K562 (cell line): ENCODE results near the gene PCCA. TPM values are rescaled to one million over a fixed set of nuclear protein-coding genes. Genes with fewer than 3 reads are reported as not detected.

Experiments used
- ARID3A ChIP-seq: IDR thresholded peaks from 2 replicates; pipeline ENCODE4 v1.6.1; 2012; ENCODE audit warnings: low read depth, low read length, improper control_type of control experiment, borderline replicate concordance
- ATF3 ChIP-seq, 2 experiments: fragments of 450-650 bp in 1 of 2; sonication (generic) in 1 of 2; formaldehyde crosslinking in 1 of 2; IDR thresholded peaks in 1 of 2; conservative IDR thresholded peaks in 1 of 2; 2 replicates each; pipeline versions ENCODE4 v1.6.1 to v1.8.1; 2016 to 2023; ENCODE audit warnings: mild to moderate bottlenecking in 2 of 2, moderate library complexity in 2 of 2, inconsistent platforms in 1 of 2, missing genetic modification reagents in 1 of 2
- DEAF1 ChIP-seq: fragments of 450-650 bp; formaldehyde crosslinking; IDR thresholded peaks from 2 replicates; pipeline ENCODE4 v1.4.0; 2020; ENCODE audit warnings: mild to moderate bottlenecking, moderate library complexity
- FOXK1 ChIP-seq: sonication (generic); formaldehyde crosslinking; IDR thresholded peaks from 2 replicates; pipeline ENCODE4 v1.8.0; 2022; ENCODE audit warnings: missing genetic modification reagents, mild to moderate bottlenecking, borderline replicate concordance
- HDAC3 ChIP-seq: fragments of 450-650 bp; IDR thresholded peaks from 2 replicates; pipeline ENCODE4 v1.6.1; 2018; ENCODE audit warnings: borderline replicate concordance, mild to moderate bottlenecking, moderate library complexity; ENCODE audit not compliant: partially characterized antibody
- NR2C2 ChIP-seq, 2 experiments: fragments of 200-800 bp in 1 of 2; sonication (Bioruptor generic) in 1 of 2; sonication (generic) in 1 of 2; formaldehyde crosslinking in 1 of 2; IDR thresholded peaks; 2 replicates each; pipeline versions ENCODE4 v1.6.1 to v1.8.0; 2016 to 2022; ENCODE audit warnings: mild to moderate bottlenecking in 1 of 2, missing compliant biosample characterization in 1 of 2, missing genetic modification characterization in 1 of 2, missing genetic modification reagents in 1 of 2
- NRF1 ChIP-seq, 2 experiments: fragments of 450-650 bp; IDR thresholded peaks in 1 of 2; conservative IDR thresholded peaks in 1 of 2; 2 replicates each; pipeline ENCODE4 v1.6.1; 2014; ENCODE audit warnings: mild to moderate bottlenecking in 2 of 2
- REST ChIP-seq, 2 experiments: fragments of 450-650 bp; formaldehyde crosslinking in 1 of 2; IDR thresholded peaks; 2 replicates each; pipeline versions ENCODE4 v1.4.0 to v1.6.1; 2014 to 2020; ENCODE audit warnings: mild to moderate bottlenecking in 2 of 2, borderline replicate concordance in 1 of 2, low read depth in 1 of 2
- SIN3A ChIP-seq, 2 experiments: fragments of 150-350 bp in 1 of 2; IDR thresholded peaks; 2 replicates each; pipeline ENCODE4 v1.6.1; 2011 to 2016; ENCODE audit warnings: borderline replicate concordance in 2 of 2, low read depth in 2 of 2, low read length in 2 of 2, mild to moderate bottlenecking in 2 of 2, moderate library complexity in 2 of 2; ENCODE audit not compliant: control insufficient read depth in 1 of 2
- ZC3H8 ChIP-seq: fragments of 450-650 bp; IDR thresholded peaks from 2 replicates; pipeline ENCODE4 v1.6.1; 2017
- polyA plus RNA-seq, 8 experiments: library from polyadenylated mRNA; depleted of rRNA in 4 of 8; stranded (reverse) in 5 of 8; unstranded in 3 of 8; fragments of >200 nt; fragmentation: Nextera tagmentation in 2 of 8; fragmentation: Illumina TruSeq in 1 of 8; extraction: Ambion mirVana in 2 of 8; extraction: Trizol in 1 of 8; gene quantifications; 2 replicates each; pipeline versions ENCODE4 v1.2.1 to v1.2.3, GENCODE V29; 2011 to 2014; ENCODE audit warnings: inconsistent platforms in 1 of 8, missing spikeins in 1 of 8
- total RNA-seq, 7 experiments: library from RNA; depleted of rRNA in 6 of 7; stranded (reverse); fragments of >200 nt in 6 of 7; fragmentation: Illumina TruSeq in 2 of 7; extraction: Trizol in 2 of 7; gene quantifications; 2 replicates each; pipeline versions ENCODE4 v1.2.1 to v1.2.3, GENCODE V29; 2011 to 2021; ENCODE audit warnings: low replicate concordance in 1 of 7

The PCCA gene
- total and polyA plus RNA-seq, 9 of the 15 experiments (the other 6 are each of a cell fraction or from before 2014, with no cell fraction given): 5.2 to 14.1 (median 9.7) TPM

- TF ChIP-seq REST (IDR thresholded peaks at IDR 0.05; ENCODE audit: borderline replicate concordance) (no peak), REST (CRISPR knock-in tag; IDR thresholded peaks at IDR 0.05; ENCODE audit: low read depth) (no peak), HDAC3 (no peak), NR2C2 (CRISPR knock-in tag; IDR thresholded peaks at IDR 0.05) (no peak), NR2C2 (tag; IDR thresholded peaks at IDR 0.05) (no peak), ARID3A (no peak), ZC3H8 (no peak), FOXK1 (CRISPR knock-in tag) (no peak), ATF3 (IDR thresholded peaks at IDR 0.05) (no peak), ATF3 (CRISPR knock-in tag; conservative IDR thresholded peaks at IDR 0.05) (no peak), NRF1 (conservative IDR thresholded peaks at IDR 0.05 in 1 of 2, IDR thresholded peaks at IDR 0.05 in 1 of 2) (no peak), SIN3A (IDR thresholded peaks at IDR 0.05; ENCODE audit: borderline replicate concordance in 2 of 2, control insufficient read depth in 1 of 2, low read depth in 2 of 2, low read length in 2 of 2) (no peak), DEAF1 (CRISPR knock-in tag) (no peak)
Measured at GRCh38 chr13:100559886-100560285, 471.0 kb downstream of the PCCA start (continued).
